Suprapubic skin (tissue), 4 donors: Measurements from ENCODE around the gene SPO11.

Source experiments
- CTCF ChIP-seq, 2 donors: fragments of 200-600 bp in 1 of 2; fragments of 450-650 bp in 1 of 2; sonication (generic) in 1 of 2; IDR thresholded peaks; one replicate each; pipeline ENCODE4 v1.5.1; 2016 to 2019; ENCODE audit warnings: antibody characterized with exemption in 2 of 2, mild to moderate bottlenecking in 1 of 2, moderate library complexity in 1 of 2
- POLR2A ChIP-seq, 2 donors: fragments of 450-650 bp; IDR thresholded peaks; one replicate each; pipeline ENCODE4 v1.6.1; 2017; ENCODE audit warnings: antibody characterized with exemption in 2 of 2, mild to moderate bottlenecking in 2 of 2, moderate library complexity in 2 of 2
- POLR2AphosphoS5 ChIP-seq, 3 donors: sonication (generic); formaldehyde crosslinking; IDR thresholded peaks; one replicate each; pipeline ENCODE4 v1.6.1; 2017; ENCODE audit warnings: antibody characterized with exemption in 3 of 3

GRCh38 chr20:57317789-57318371 is 11.7 kb upstream of the SPO11 start:
- TF ChIP-seq CTCF (IDR thresholded peaks at IDR 0.05) (no peak), POLR2AphosphoS5 (IDR thresholded peaks at IDR 0.05) (no peak), POLR2A (IDR thresholded peaks at IDR 0.05) (no peak)
